Neural cell (in vitro differentiated cells): ENCODE measurements around the gene NME3. TPM values are rescaled to one million over a fixed set of nuclear protein-coding genes. Genes with fewer than 3 reads are reported as not detected.

Experiments used
- H2AFZ ChIP-seq: fragments of 200-600, 300-800 bp; sonication (generic), shearing (Covaris generic); 2 replicates; pipeline ENCODE4 v1.6.0; 2014; ENCODE audit warnings: low read depth, mild to moderate bottlenecking, antibody characterized with exemption, low read length, moderate library complexity
- H3F3A ChIP-seq: fragments of 200-600 bp; shearing (Covaris generic); 2 replicates; pipeline ENCODE4 v1.6.1; 2016; ENCODE audit warnings: mild to moderate bottlenecking, moderate library complexity, mixed read lengths, antibody characterized with exemption, low read length; ENCODE audit not compliant: insufficient read depth, poor library complexity, severe bottlenecking
- H3K27ac ChIP-seq: fragments of 200-600, 300-800 bp; sonication (generic), shearing (Covaris generic); 2 replicates; pipeline ENCODE4 v1.5.1; 2014; ENCODE audit warnings: mild to moderate bottlenecking, low read length, moderate library complexity
- H3K27me3 ChIP-seq: fragments of 300-800, 200-600 bp; sonication (generic), shearing (Covaris generic); 2 replicates; pipeline ENCODE4 v1.6.0; 2014; ENCODE audit warnings: mild to moderate bottlenecking, low read depth, low read length, moderate library complexity; ENCODE audit not compliant: insufficient read depth
- H3K36me3 ChIP-seq: fragments of 300-800, 200-600 bp; sonication (generic), shearing (Covaris generic); 2 replicates; pipeline ENCODE4 v1.5.1; 2014; ENCODE audit warnings: mild to moderate bottlenecking, antibody characterized with exemption, low read length, moderate library complexity; ENCODE audit not compliant: insufficient read depth
- H3K4me2 ChIP-seq: fragments of 300-800, 200-600 bp; sonication (generic), shearing (Covaris generic); 2 replicates; pipeline ENCODE4 v1.6.0; 2014; ENCODE audit warnings: mild to moderate bottlenecking, low read length
- H3K4me3 ChIP-seq: fragments of 300-800, 200-600 bp; sonication (generic), shearing (Covaris generic); 2 replicates; pipeline ENCODE4 v1.5.1; 2014; ENCODE audit warnings: mild to moderate bottlenecking, low read length, moderate library complexity
- H3K79me2 ChIP-seq: fragments of 200-600 bp; shearing (Covaris generic); replicated peaks from 2 replicates; pipeline ENCODE4 v1.6.0; 2014; ENCODE audit warnings: mild to moderate bottlenecking, low read length, moderate library complexity; ENCODE audit not compliant: insufficient read depth
- H3K9ac ChIP-seq: fragments of 300-800, 200-600 bp; sonication (generic), shearing (Covaris generic); 2 replicates; pipeline ENCODE4 v1.6.1; 2016; ENCODE audit warnings: mild to moderate bottlenecking, low read length, mixed read lengths
- H3K9me2 ChIP-seq: fragments of 200-600 bp; shearing (Covaris generic); 2 replicates; pipeline ENCODE4 v1.6.1; 2016; ENCODE audit warnings: mild to moderate bottlenecking, low read length, mixed read lengths; ENCODE audit not compliant: insufficient read depth
- H3K9me3 ChIP-seq: fragments of 200-600, 300-800 bp; sonication (generic), shearing (Covaris generic); 2 replicates; pipeline ENCODE4 v1.6.1; 2016; ENCODE audit warnings: mild to moderate bottlenecking, mixed run types, low read length, moderate library complexity, mixed read lengths
- H4K20me1 ChIP-seq: fragments of 200-600 bp; shearing (Covaris generic); 2 replicates; pipeline ENCODE4 v1.6.1; 2016; ENCODE audit warnings: mild to moderate bottlenecking, mixed run types; ENCODE audit not compliant: insufficient read depth
- CTCF ChIP-seq: fragments of 450-650 bp; IDR thresholded peaks from 2 replicates; pipeline ENCODE4 v1.5.1; 2014; ENCODE audit warnings: antibody characterized with exemption, mild to moderate bottlenecking, moderate library complexity; ENCODE audit not compliant: poor library complexity, severe bottlenecking
- EP300 ChIP-seq: fragments of 450-650 bp; conservative IDR thresholded peaks from 2 replicates; pipeline ENCODE4 v1.6.1; 2014; ENCODE audit warnings: antibody characterized with exemption, mild to moderate bottlenecking, moderate library complexity; ENCODE audit not compliant: poor library complexity, severe bottlenecking
- EZH2 ChIP-seq: fragments of 200-600, 300-800 bp; shearing (Covaris generic), sonication (generic); IDR thresholded peaks from 2 replicates; pipeline ENCODE4 v1.6.1; 2014; ENCODE audit warnings: antibody characterized with exemption, low read length, borderline replicate concordance, mild to moderate bottlenecking; ENCODE audit not compliant: insufficient read depth, poor library complexity, severe bottlenecking
- MXI1 ChIP-seq: fragments of 450-650 bp; conservative IDR thresholded peaks from 2 replicates; pipeline ENCODE4 v1.6.1; 2014; ENCODE audit warnings: antibody characterized with exemption, mild to moderate bottlenecking; ENCODE audit not compliant: poor library complexity, severe bottlenecking
- POLR2AphosphoS5 ChIP-seq: IDR thresholded peaks from 2 replicates; pipeline ENCODE4 v1.6.1; 2012
- RAD21 ChIP-seq: fragments of 450-650 bp; conservative IDR thresholded peaks from 2 replicates; pipeline ENCODE4 v1.6.1; 2014; ENCODE audit warnings: antibody characterized with exemption, mild to moderate bottlenecking, moderate library complexity
- SMC3 ChIP-seq: fragments of 450-650 bp; conservative IDR thresholded peaks from 2 replicates; pipeline ENCODE4 v1.6.1; 2014; ENCODE audit warnings: antibody characterized with exemption, mild to moderate bottlenecking, moderate library complexity; ENCODE audit not compliant: poor library complexity
- TAF1 ChIP-seq: IDR thresholded peaks from 2 replicates; pipeline ENCODE4 v1.6.1; 2012; ENCODE audit warnings: low read depth
- polyA plus RNA-seq: library from polyadenylated mRNA; depleted of rRNA; stranded (reverse); fragments of >200 nt; gene quantifications from 2 replicates; pipeline ENCODE4 v1.2.3, GENCODE V29; 2014
- TF ChIP-seq, protein P1 (sequence below): IDR thresholded peaks from 2 replicates; pipeline ENCODE4 v1.6.1; 2012; ENCODE audit warnings: borderline replicate concordance

NME3 gene
- polyA plus RNA-seq, 1 donor from 2014 or later: 102 TPM

DNA sequence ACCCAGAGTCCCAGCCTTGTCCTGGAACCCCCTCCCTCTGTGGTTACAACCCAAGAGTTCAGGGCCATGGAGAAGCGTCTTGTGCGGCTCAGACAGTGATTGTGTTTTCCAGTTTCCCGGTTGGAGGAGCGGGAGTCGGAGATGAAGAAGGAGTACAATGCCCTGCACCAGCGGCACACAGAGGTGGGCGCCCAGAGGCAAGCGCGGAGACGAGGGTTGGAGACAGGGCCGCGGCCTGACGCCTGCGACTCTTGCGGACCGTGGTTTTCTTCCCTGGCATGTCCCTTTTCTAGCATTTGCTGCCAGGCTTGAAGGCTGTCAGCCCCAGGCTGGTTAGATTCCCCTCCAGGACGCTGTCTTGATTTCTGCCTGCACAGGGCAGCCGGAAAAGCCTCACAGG lies 42.3 kb downstream of the NME3 start:
- Histone ChIP-seq H2AFZ (no peak overlapping the region), H3K9me2 (no peaks in the 10 kb centered on the region), H3K79me2 (peaks cover under 1% of the 10 kb centered on the region), H3K9me3 (no peaks in the 10 kb centered on the region), H3F3A (no peaks in the 10 kb centered on the region), H3K4me3 (no peak overlapping the region), H4K20me1 (no peaks in the 10 kb centered on the region), H3K27ac (no peak overlapping the region), H3K9ac (no peak overlapping the region), H3K4me2 (no peak overlapping the region), H3K27me3 (no peaks in the 10 kb centered on the region), H3K36me3 (peaks cover under 1% of the 10 kb centered on the region)
- TF ChIP-seq TAF1 (no peak), RAD21 (no peak), SMC3 (no peak), POLR2AphosphoS5 (no peak), CTCF (no peak), MXI1 (no peak), EP300 (no peak), EZH2 (no peak)
- TF ChIP-seq, protein P1, sequence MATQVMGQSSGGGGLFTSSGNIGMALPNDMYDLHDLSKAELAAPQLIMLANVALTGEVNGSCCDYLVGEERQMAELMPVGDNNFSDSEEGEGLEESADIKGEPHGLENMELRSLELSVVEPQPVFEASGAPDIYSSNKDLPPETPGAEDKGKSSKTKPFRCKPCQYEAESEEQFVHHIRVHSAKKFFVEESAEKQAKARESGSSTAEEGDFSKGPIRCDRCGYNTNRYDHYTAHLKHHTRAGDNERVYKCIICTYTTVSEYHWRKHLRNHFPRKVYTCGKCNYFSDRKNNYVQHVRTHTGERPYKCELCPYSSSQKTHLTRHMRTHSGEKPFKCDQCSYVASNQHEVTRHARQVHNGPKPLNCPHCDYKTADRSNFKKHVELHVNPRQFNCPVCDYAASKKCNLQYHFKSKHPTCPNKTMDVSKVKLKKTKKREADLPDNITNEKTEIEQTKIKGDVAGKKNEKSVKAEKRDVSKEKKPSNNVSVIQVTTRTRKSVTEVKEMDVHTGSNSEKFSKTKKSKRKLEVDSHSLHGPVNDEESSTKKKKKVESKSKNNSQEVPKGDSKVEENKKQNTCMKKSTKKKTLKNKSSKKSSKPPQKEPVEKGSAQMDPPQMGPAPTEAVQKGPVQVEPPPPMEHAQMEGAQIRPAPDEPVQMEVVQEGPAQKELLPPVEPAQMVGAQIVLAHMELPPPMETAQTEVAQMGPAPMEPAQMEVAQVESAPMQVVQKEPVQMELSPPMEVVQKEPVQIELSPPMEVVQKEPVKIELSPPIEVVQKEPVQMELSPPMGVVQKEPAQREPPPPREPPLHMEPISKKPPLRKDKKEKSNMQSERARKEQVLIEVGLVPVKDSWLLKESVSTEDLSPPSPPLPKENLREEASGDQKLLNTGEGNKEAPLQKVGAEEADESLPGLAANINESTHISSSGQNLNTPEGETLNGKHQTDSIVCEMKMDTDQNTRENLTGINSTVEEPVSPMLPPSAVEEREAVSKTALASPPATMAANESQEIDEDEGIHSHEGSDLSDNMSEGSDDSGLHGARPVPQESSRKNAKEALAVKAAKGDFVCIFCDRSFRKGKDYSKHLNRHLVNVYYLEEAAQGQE: no peak

DNA sequence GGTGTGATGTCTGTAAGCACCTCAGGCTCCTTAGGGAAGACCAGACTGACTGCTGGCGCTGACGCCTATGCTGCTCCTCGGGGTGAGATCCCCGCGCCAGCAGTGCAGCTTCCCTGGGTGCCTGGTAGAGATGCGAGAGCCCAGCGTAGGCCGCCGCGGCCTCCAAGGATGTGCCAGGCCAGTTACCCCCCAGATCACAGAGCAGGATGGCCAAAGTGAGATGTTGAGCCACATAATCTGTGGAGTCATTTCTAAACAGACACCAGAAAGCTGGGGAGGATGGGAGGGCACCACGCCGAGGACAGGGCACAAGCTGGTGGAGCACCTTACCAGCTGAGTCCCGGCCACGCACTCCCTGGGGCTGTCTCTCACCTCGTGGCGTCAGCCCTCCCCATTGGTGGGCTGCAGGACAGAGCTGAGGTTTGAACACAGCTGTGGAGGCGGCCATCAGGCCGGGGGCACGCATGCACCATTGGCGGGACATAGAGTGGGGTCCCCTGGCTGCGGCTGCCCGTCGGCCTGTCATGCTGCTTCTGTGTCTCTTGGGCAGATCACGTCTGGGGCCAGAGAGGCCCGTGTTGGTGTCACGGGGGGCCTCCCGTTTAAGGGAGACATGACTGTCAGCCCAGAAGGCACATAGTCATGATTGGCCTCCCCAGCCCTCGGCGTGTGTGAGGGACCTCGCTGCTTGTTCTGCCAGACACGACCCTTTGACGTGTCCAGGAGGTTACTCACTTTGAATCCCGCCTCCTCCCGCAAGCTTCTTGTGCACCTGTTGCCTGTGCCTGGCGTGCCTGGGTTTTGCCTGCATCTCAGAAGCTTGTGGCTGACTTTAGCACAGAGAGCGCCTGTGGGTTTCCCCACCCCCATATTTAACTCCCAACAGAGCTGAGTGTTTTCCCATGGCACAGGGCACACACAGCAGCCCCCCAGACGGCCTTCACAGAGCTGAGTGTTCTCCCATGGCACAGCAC lies 43.4 kb downstream of the NME3 start:
- H3F3A ChIP-seq: no peaks in the 10 kb centered on the region
- H3K36me3 ChIP-seq: no peaks in the 10 kb centered on the region
- H3K9me2 ChIP-seq: no peaks in the 10 kb centered on the region
- H3K27ac ChIP-seq: no peak overlapping the region
- H2AFZ ChIP-seq: no peak overlapping the region
- H3K4me3 ChIP-seq: no peak overlapping the region
- H3K79me2 ChIP-seq: peaks cover 9% of the 10 kb centered on the region
- TF ChIP-seq EZH2 (no peak), POLR2AphosphoS5 (no peak), MXI1 (no peak), CTCF (no peak), EP300 (no peak), TAF1 (no peak), RAD21 (no peak)
- TF ChIP-seq, protein P1: no peak
- no peaks in the 10 kb centered on the region for H3K27me3 ChIP-seq
- no peak overlapping the region for H3K4me2 ChIP-seq
- no peaks in the 10 kb centered on the region for H4K20me1 ChIP-seq
- no peak overlapping the region for H3K9ac ChIP-seq
- no peaks in the 10 kb centered on the region for H3K9me3 ChIP-seq
